Measurements from ENCODE around the gene PTPRK.

PTPRK gene

GRCh38 chr6:128380891-128381290 lies 139.5 kb downstream of the PTPRK start:
- DNase-seq, result no peak

GRCh38 chr6:128379577-128379976 lies 140.8 kb downstream of the PTPRK start:
- no peak for DNase-seq

- no peak for DNase-seq
Measured at GRCh38 chr6:128376952-128377503, 143.4 kb downstream of the PTPRK start.

- DNase-seq, result no peak
Measured at GRCh38 chr6:128371136-128371535, 149.3 kb downstream of the PTPRK start.

- no peak for DNase-seq
Measured at GRCh38 chr6:128370072-128370471, 150.3 kb downstream of the PTPRK start.

- DNase-seq, result no peak
Measured at GRCh38 chr6:128368213-128368944, 152.0 kb downstream of the PTPRK start.

GRCh38 chr6:128367437-128367836 lies 153.0 kb downstream of the PTPRK start:
- no peak for DNase-seq

GRCh38 chr6:128365520-128366160 lies 154.8 kb downstream of the PTPRK start:
- DNase-seq, result no peak

GRCh38 chr6:128364766-128365519 lies 155.5 kb downstream of the PTPRK start:
- DNase-seq, result no peak

GRCh38 chr6:128363020-128363813 lies 157.2 kb downstream of the PTPRK start:
- DNase-seq, result no peak

- no peak for DNase-seq
Measured at GRCh38 chr6:128361378-128361777, 159.0 kb downstream of the PTPRK start.

- DNase-seq, result no peak
Measured at GRCh38 chr6:128358244-128358776, 162.1 kb downstream of the PTPRK start.

GRCh38 chr6:128357392-128358130 lies 162.8 kb downstream of the PTPRK start:
- no peak for DNase-seq

GRCh38 chr6:128352366-128352765 lies 168.0 kb downstream of the PTPRK start:
- DNase-seq, result no peak

GRCh38 chr6:128351255-128351514 lies 169.2 kb downstream of the PTPRK start:
- no peak for DNase-seq

- DNase-seq, result no peak
Measured at GRCh38 chr6:128350416-128351254, 169.8 kb downstream of the PTPRK start.

GRCh38 chr6:128347123-128347522 lies 173.3 kb downstream of the PTPRK start:
- no peak for DNase-seq

GRCh38 chr6:128346569-128346968 lies 173.8 kb downstream of the PTPRK start:
- no peak for DNase-seq

GRCh38 chr6:128345278-128345677 lies 175.1 kb downstream of the PTPRK start:
- DNase-seq, result no peak

GRCh38 chr6:128343706-128344105 lies 176.7 kb downstream of the PTPRK start:
- no peak for DNase-seq

Measured in C1 segment of cervical spinal cord (tissue), 14 donors.